Gastroesophageal sphincter (tissue), 4 donors: ENCODE results near the gene FER. TPM values are rescaled to one million over a fixed set of nuclear protein-coding genes. Genes with fewer than 3 reads are reported as not detected.

ENCODE experiments used
- ATAC-seq: fragments of 150-250 bp; one replicate; pipeline ENCODE4 v1.9.1; 2016; ENCODE audit warnings: mild to moderate bottlenecking, moderate library complexity
- H3K27ac ChIP-seq, 4 donors: fragments of 200-600 bp; sonication (generic) in 3 of 4; 1 replicate in 3 of 4; 2 replicates in 1 of 4; pipeline ENCODE4 v1.5.1; 2016 to 2019
- H3K27me3 ChIP-seq: fragments of 200-600 bp; sonication (generic); one replicate; pipeline ENCODE4 v1.5.1; 2019
- H3K36me3 ChIP-seq, 2 donors: fragments of 200-600 bp; sonication (generic); one replicate each; pipeline ENCODE4 v1.5.1; 2019; ENCODE audit warnings: control low read depth in 1 of 2
- H3K4me1 ChIP-seq, 3 donors: fragments of 200-600 bp; sonication (generic); 1 replicate in 2 of 3; 2 replicates in 1 of 3; pipeline ENCODE4 v1.5.1; 2016 to 2019; ENCODE audit warnings: control low read depth in 2 of 3
- H3K4me3 ChIP-seq, 2 donors: fragments of 200-600 bp; sonication (generic); one replicate each; pipeline ENCODE4 v1.5.1; 2019; ENCODE audit warnings: mild to moderate bottlenecking in 1 of 2, moderate library complexity in 1 of 2
- H3K9me3 ChIP-seq, 3 donors: fragments of 200-600 bp; sonication (generic); one replicate each; pipeline ENCODE4 v1.5.1; 2017 to 2019; ENCODE audit warnings: control low read depth in 2 of 3
- EP300 ChIP-seq: sonication (generic); formaldehyde crosslinking; IDR thresholded peaks from one replicate; pipeline ENCODE4 v1.6.1; 2017; ENCODE audit warnings: antibody characterized with exemption, mild to moderate bottlenecking
- POLR2A ChIP-seq, 2 donors: fragments of 450-650 bp; IDR thresholded peaks; one replicate each; pipeline ENCODE4 v1.6.1; 2017; ENCODE audit warnings: antibody characterized with exemption in 2 of 2, mild to moderate bottlenecking in 2 of 2, moderate library complexity in 1 of 2
- POLR2AphosphoS5 ChIP-seq: sonication (generic); formaldehyde crosslinking; IDR thresholded peaks from one replicate; pipeline ENCODE4 v1.6.1; 2017; ENCODE audit warnings: antibody characterized with exemption
- WGBS, 2 donors: methylation state at CpG; one replicate each; pipeline ENCODE4 v1.1.5; 2018; ENCODE audit warnings: low coverage in 1 of 2; 5-methylcytosine and 5-hydroxymethylcytosine counted together
- total RNA-seq, 4 donors: library from RNA; depleted of rRNA; stranded (reverse); fragments of >200 nt; gene quantifications; one replicate each; pipeline ENCODE4 v1.1.0, GENCODE V29; 2016
- TF ChIP-seq, protein P1 (sequence below), 4 experiments: fragments of 200-600 bp in 2 of 4; fragments of 450-650 bp in 2 of 4; sonication (generic) in 1 of 4; IDR thresholded peaks; one replicate each; pipeline ENCODE4 v1.5.1; 2017 to 2019; ENCODE audit warnings: antibody characterized with exemption in 4 of 4, mild to moderate bottlenecking in 2 of 4, moderate library complexity in 2 of 4

Gene FER
- total RNA-seq, 4 donors from 2014 or later = 23.2 to 45.3 (median 32.5) TPM

DNA sequence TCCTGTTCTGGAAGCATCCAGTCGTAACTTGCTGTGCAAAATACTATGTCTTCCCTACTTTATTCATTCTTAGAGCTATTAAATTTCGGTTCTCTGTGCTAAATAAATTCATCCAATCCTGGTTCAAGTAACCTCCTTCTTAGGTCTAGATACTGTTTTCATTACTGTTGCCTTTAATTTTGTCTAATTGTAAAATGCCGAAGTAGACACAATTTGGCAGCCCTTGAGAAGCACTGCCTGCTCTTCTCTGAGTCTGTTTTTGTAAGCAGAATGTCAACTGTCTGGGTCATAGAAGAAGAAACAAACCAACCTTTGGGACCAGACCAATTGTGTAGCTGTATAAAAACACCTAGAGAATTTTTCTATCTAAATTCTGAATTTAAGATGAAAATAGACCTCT lies 412.8 kb downstream of the FER start:
- ATAC-seq = no peak
- H3K4me1 ChIP-seq = peaks cover 0 to 25% (median 0%) of the 10 kb centered on the region in 3 donors
- H3K27ac ChIP-seq = no peak overlapping the region
- H3K36me3 ChIP-seq = no peaks in the 10 kb centered on the region
- H3K9me3 ChIP-seq = no peaks in the 10 kb centered on the region
- H3K4me3 ChIP-seq = no peak overlapping the region
- H3K27me3 ChIP-seq = no peaks in the 10 kb centered on the region
- no peak for TF ChIP-seq POLR2A (IDR thresholded peaks at IDR 0.05)
- TF ChIP-seq POLR2AphosphoS5 = no peak
- no peak for TF ChIP-seq EP300
- TF ChIP-seq, protein P1, sequence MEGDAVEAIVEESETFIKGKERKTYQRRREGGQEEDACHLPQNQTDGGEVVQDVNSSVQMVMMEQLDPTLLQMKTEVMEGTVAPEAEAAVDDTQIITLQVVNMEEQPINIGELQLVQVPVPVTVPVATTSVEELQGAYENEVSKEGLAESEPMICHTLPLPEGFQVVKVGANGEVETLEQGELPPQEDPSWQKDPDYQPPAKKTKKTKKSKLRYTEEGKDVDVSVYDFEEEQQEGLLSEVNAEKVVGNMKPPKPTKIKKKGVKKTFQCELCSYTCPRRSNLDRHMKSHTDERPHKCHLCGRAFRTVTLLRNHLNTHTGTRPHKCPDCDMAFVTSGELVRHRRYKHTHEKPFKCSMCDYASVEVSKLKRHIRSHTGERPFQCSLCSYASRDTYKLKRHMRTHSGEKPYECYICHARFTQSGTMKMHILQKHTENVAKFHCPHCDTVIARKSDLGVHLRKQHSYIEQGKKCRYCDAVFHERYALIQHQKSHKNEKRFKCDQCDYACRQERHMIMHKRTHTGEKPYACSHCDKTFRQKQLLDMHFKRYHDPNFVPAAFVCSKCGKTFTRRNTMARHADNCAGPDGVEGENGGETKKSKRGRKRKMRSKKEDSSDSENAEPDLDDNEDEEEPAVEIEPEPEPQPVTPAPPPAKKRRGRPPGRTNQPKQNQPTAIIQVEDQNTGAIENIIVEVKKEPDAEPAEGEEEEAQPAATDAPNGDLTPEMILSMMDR (IDR thresholded peaks at IDR 0.05) = no peak
- 86 to 91% methylated on average over 2 to 3 of the region's 3 CpGs for WGBS, 2 donors

DNA sequence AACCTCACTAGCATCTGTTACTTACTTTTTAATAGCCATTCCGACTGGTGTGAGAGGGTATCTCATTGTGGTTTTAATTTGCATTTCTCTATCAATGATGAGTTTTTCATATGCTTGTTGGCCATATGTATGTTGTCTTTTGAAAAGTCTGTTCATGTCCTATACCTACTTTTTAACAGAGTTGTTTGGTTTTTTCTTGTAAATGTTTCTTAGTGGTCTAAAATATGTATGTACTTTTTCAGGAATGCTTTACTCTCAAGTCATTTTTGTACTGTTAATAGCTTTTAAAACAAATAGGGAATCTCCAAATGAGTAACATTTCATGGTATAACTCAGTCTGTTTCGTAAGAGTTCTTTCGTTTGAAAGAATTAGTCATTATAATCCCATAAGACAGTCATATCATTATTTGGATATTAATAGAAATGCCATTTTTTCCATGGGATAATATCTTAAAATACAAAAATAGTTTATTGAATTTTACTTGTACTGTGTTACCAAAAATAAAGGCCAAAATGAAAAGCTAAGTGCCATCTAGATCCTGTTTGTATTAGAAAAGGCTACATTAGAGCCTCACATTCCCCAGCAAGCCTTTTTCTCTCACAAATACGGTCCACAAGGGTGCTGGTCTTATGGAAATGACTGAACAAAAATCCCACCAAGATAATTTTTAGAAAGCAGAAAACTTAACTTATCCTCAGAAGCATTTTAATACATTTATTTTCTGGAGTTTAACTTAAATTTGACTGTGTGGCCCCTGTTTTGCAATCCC lies 414.4 kb downstream of the FER start:
- Histone ChIP-seq H3K4me1 (peaks cover 0 to 18% (median 0%) of the 10 kb centered on the region in 3 donors), H3K4me3 (no peak overlapping the region), H3K27me3 (no peaks in the 10 kb centered on the region), H3K9me3 (no peaks in the 10 kb centered on the region), H3K27ac (no peak overlapping the region), H3K36me3 (no peaks in the 10 kb centered on the region)
- TF ChIP-seq POLR2AphosphoS5 (no peak), POLR2A (IDR thresholded peaks at IDR 0.05) (no peak)
- TF ChIP-seq, protein P1 (IDR thresholded peaks at IDR 0.05) = no peak
- ATAC-seq = no peak
- 45 to 61% methylated on average over 4 of the region's 4 CpGs for WGBS, 2 donors

DNA sequence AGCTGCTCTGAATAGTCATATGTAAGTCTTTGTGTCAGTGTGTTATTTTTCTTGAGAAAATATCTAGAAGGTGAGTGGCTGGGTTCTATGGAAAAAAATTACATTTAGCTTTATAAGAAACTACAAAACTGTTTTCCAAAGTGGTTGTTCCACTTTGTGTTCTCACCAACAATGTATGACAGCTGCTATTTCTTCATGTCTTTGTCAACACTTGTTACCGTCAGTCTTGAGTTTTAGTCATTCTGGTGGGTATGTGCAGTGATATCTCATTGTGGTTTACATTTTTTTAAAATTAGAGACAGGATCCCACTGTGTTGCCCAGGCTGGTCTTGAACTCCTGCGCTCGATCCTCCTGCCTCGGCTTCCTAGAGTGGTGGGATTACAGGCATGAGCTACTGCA lies 415.6 kb downstream of the FER start:
- 98 to 100% methylated on average over 1 to 4 of the region's 4 CpGs for WGBS, 2 donors
- Histone ChIP-seq H3K27me3 (no peaks in the 10 kb centered on the region), H3K4me1 (peaks cover 0 to 10% (median 0%) of the 10 kb centered on the region in 3 donors), H3K27ac (no peak overlapping the region), H3K36me3 (no peaks in the 10 kb centered on the region), H3K4me3 (no peak overlapping the region), H3K9me3 (no peaks in the 10 kb centered on the region)
- no peak for TF ChIP-seq POLR2AphosphoS5
- TF ChIP-seq POLR2A (IDR thresholded peaks at IDR 0.05) = no peak
- no peak for TF ChIP-seq EP300
- TF ChIP-seq, protein P1 (IDR thresholded peaks at IDR 0.05) = no peak
- no peak for ATAC-seq

DNA sequence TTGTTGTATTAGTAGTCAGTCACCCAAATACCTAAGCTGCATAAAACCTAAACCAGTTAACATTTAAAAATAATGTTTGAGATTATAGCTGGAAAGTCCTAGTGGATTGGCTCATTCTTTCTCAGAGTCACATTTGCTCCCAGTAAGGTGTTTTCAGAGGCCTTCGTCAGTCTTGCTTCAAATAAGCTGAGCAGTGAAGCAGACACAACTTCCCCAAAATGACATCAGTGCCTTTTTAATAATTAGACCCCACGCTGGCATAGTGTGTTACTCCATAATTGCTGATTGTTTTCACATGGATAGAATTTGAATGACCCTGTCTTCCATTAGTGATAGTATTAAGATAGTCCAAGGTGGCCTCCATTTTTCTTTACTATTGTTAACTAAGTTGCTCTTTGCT lies 416.3 kb downstream of the FER start:
- H3K27me3 ChIP-seq = no peaks in the 10 kb centered on the region
- no peaks in the 10 kb centered on the region for H3K9me3 ChIP-seq
- H3K4me1 ChIP-seq = peaks cover 0 to 10% (median 0%) of the 10 kb centered on the region in 3 donors
- no peak for TF ChIP-seq EP300
- TF ChIP-seq POLR2AphosphoS5 = no peak
- TF ChIP-seq, protein P1 (IDR thresholded peaks at IDR 0.05) = no peak
- TF ChIP-seq POLR2A (IDR thresholded peaks at IDR 0.05) = no peak
- WGBS, 2 donors = 91 to 100% methylated on average over 1 to 2 of the region's 2 CpGs
- no peaks in the 10 kb centered on the region for H3K36me3 ChIP-seq
- no peak overlapping the region for H3K4me3 ChIP-seq
- no peak for ATAC-seq
- H3K27ac ChIP-seq = no peak overlapping the region

DNA sequence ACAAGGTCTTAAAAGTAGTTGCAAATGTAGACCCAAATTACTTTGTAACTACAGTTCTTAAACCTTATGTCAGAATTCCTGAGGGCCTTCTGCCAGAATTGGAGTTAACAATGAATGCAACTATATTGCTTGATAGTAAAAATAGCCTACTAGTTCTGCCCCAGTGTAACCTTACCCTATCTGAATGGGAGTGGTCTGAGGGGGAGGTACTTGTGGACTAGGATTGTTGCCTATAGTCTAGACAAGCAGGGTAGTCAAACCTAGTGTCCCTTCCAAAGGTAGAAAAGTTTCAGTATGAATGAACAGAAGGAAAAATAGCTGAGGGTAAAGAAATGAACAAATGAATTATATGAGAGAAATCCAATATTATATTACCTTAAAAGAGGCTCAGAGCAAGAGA lies 419.9 kb downstream of the FER start:
- Histone ChIP-seq H3K4me3 (no peak overlapping the region), H3K9me3 (no peaks in the 10 kb centered on the region), H3K27ac (no peak overlapping the region), H3K4me1 (peaks cover 0 to 1% (median 0%) of the 10 kb centered on the region in 3 donors), H3K27me3 (no peaks in the 10 kb centered on the region), H3K36me3 (no peaks in the 10 kb centered on the region)
- TF ChIP-seq, protein P1 (IDR thresholded peaks at IDR 0.05) = no peak
- TF ChIP-seq POLR2AphosphoS5 (no peak), POLR2A (IDR thresholded peaks at IDR 0.05) (no peak)
- ATAC-seq = no peak
